Transverse colon (tissue), 4 donors: Measurements from ENCODE around the gene CDKN1A.

ENCODE experiments used
- POLR2A ChIP-seq: fragments of 450-650 bp; IDR thresholded peaks from one replicate; pipeline ENCODE4 v1.6.1; 2016; ENCODE audit warnings: antibody characterized with exemption, mild to moderate bottlenecking, moderate library complexity
- POLR2AphosphoS5 ChIP-seq, 3 donors: sonication (generic); formaldehyde crosslinking; IDR thresholded peaks; one replicate each; pipeline ENCODE4 v1.6.1; 2016; ENCODE audit warnings: antibody characterized with exemption in 3 of 3
- TF ChIP-seq, protein P1 (sequence below), 5 experiments: fragments of 200-600 bp in 3 of 5; fragments of 450-650 bp in 2 of 5; sonication (generic) in 3 of 5; IDR thresholded peaks; 1 replicate in 2 of 5; 2 replicates in 3 of 5; pipeline ENCODE4 v1.5.1; 2016 to 2017; ENCODE audit warnings: antibody characterized with exemption in 5 of 5, inconsistent platforms in 3 of 5, mild to moderate bottlenecking in 2 of 5, moderate library complexity in 1 of 5

DNA sequence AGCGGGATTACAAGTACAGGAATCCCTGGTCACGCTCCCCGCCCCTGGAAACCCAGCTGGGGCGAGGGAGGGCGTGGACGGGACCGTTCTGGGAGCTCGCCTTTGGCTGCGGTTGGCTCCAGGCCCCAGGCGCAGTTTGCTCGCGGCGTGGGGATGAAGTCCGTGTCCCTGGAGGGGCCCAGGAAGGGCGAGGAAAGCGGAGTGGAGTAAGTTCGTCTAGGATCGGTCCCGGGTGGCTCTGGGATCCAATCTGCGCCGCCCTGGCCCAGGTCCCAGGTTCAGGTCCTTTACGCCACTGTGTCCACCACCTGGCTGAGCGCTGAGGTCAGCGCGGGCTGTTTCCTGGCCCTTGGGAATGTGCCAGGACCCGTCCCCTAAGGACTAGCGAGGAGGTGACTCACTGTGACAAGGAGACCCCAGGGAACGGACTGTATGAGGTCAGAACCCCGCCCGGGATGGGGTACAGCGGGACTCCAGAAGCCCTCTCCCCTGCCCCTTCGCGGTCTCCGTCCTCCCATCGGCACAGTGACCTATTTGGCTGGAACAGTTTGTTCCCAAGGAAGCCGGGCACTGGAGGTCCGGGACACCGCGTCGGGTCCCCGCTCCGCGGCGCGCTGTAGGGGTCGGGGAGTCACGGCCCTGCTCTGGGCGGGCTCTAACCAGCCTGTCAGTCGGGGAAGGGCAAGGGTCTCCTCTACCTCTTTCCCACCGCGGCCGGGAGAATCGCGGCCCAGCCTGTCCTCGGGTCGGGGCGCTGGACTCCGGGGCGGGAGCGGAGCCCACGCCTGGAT is 724 bp downstream of the CDKN1A start:
- TF ChIP-seq, protein P1, sequence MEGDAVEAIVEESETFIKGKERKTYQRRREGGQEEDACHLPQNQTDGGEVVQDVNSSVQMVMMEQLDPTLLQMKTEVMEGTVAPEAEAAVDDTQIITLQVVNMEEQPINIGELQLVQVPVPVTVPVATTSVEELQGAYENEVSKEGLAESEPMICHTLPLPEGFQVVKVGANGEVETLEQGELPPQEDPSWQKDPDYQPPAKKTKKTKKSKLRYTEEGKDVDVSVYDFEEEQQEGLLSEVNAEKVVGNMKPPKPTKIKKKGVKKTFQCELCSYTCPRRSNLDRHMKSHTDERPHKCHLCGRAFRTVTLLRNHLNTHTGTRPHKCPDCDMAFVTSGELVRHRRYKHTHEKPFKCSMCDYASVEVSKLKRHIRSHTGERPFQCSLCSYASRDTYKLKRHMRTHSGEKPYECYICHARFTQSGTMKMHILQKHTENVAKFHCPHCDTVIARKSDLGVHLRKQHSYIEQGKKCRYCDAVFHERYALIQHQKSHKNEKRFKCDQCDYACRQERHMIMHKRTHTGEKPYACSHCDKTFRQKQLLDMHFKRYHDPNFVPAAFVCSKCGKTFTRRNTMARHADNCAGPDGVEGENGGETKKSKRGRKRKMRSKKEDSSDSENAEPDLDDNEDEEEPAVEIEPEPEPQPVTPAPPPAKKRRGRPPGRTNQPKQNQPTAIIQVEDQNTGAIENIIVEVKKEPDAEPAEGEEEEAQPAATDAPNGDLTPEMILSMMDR (IDR thresholded peaks at IDR 0.05), result peak in 1 of 5 experiments; percentile 9
- TF ChIP-seq POLR2A (no peak), POLR2AphosphoS5 (IDR thresholded peaks at IDR 0.05) (peak in 2 of 3 donors; percentile 74 to 76)
